Testis (tissue), 3 donors: Measurements from ENCODE around the gene ANKRD53. TPM values are rescaled to one million over a fixed set of nuclear protein-coding genes. Genes with fewer than 3 reads are reported as not detected.

Source experiments
- DNase-seq: peaks from one replicate; pipeline ENCODE4 v3.0.0-alpha.2; 2019
- H3K27ac ChIP-seq, 2 donors: fragments of 200-600 bp; sonication (generic); one replicate each; pipeline ENCODE4 v1.5.1; 2019
- H3K27me3 ChIP-seq: fragments of 200-600 bp; sonication (generic); one replicate; pipeline ENCODE4 v1.5.1; 2019
- H3K36me3 ChIP-seq: fragments of 200-600 bp; sonication (generic); one replicate; pipeline ENCODE4 v1.5.1; 2017; ENCODE audit warnings: low read depth; ENCODE audit errors: missing control alignments
- H3K4me1 ChIP-seq: fragments of 200-600 bp; sonication (generic); one replicate; pipeline ENCODE4 v1.5.1; 2019
- H3K4me3 ChIP-seq, 2 donors: fragments of 200-600 bp; sonication (generic); one replicate each; pipeline ENCODE4 v1.5.1; 2017 to 2019
- H3K9me3 ChIP-seq: fragments of 200-600 bp; sonication (generic); one replicate; pipeline ENCODE4 v1.5.1; 2017
- POLR2A ChIP-seq: fragments of 450-650 bp; IDR thresholded peaks from one replicate; pipeline ENCODE4 v1.6.1; 2017; ENCODE audit warnings: antibody characterized with exemption, mild to moderate bottlenecking, moderate library complexity
- WGBS, 2 donors: methylation state at CpG; one replicate each; pipeline ENCODE4 v1.1.5; 2018; 5-methylcytosine and 5-hydroxymethylcytosine counted together
- intact Hi-C: fragments of 100-400 bp; cut with DNase I; formaldehyde crosslinking; loops from one replicate; pipeline ENCODE4 v1.15.1; 2023; ENCODE audit warnings: low total_unique reads
- polyA plus RNA-seq: library from polyadenylated mRNA; stranded (reverse); fragments of 350-450 nt; fragmentation: Illumina TruSeq; extraction: RNeasy Lipid Tissue Mini Kit (QIAGEN cat#74804); gene quantifications from one replicate; pipeline ENCODE4 v1.2.3, GENCODE V29; 2014; ENCODE audit warnings: low read depth, low replicate concordance; ENCODE audit not compliant: insufficient read depth
- total RNA-seq, 2 donors: library from RNA; depleted of rRNA; stranded (reverse); fragments of >200 nt; gene quantifications; one replicate each; pipeline ENCODE4 v1.2.3, GENCODE V29; 2016
- TF ChIP-seq, protein P1 (sequence below), 3 experiments: fragments of 450-650 bp in 2 of 3; fragments of 200-600 bp in 1 of 3; sonication (generic) in 1 of 3; IDR thresholded peaks; one replicate each; pipeline ENCODE4 v1.5.1; 2016 to 2019; ENCODE audit warnings: antibody characterized with exemption in 3 of 3, mild to moderate bottlenecking in 2 of 3, moderate library complexity in 1 of 3

Gene ANKRD53
- total and polyA plus RNA-seq, 3 donors from 2014 or later = 10.6 to 52.2 (median 36.3) TPM

DNA sequence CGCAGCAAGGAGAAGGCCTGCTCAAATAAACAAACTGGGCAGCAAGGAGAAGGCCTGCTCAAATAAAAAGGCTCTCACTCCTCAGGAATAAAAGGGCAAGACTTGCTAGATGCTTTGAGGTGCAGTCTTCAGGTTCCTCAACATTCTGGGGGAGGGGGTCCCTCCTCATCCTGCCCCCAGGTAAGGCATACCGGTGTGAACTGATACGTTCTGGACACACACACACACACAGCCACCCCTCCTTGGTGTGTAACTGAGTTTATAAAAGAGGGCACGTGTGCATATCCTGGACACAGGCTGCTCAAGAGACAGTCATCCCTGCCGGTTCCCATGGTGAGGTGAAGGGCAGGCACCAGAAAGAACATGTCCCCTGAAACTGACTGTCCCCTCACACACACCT, 11.8 kb downstream of the ANKRD53 start:
- Histone ChIP-seq H3K9me3 (no peaks in the 10 kb centered on the region), H3K4me3 (no peak overlapping the region), H3K27me3 (no peaks in the 10 kb centered on the region), H3K27ac (no peak overlapping the region), H3K4me1 (peaks cover 13% of the 10 kb centered on the region), H3K36me3 (peaks cover 4% of the 10 kb centered on the region)
- intact Hi-C loops = no loop called here
- TF ChIP-seq, protein P1, sequence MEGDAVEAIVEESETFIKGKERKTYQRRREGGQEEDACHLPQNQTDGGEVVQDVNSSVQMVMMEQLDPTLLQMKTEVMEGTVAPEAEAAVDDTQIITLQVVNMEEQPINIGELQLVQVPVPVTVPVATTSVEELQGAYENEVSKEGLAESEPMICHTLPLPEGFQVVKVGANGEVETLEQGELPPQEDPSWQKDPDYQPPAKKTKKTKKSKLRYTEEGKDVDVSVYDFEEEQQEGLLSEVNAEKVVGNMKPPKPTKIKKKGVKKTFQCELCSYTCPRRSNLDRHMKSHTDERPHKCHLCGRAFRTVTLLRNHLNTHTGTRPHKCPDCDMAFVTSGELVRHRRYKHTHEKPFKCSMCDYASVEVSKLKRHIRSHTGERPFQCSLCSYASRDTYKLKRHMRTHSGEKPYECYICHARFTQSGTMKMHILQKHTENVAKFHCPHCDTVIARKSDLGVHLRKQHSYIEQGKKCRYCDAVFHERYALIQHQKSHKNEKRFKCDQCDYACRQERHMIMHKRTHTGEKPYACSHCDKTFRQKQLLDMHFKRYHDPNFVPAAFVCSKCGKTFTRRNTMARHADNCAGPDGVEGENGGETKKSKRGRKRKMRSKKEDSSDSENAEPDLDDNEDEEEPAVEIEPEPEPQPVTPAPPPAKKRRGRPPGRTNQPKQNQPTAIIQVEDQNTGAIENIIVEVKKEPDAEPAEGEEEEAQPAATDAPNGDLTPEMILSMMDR (IDR thresholded peaks at IDR 0.05) = no peak
- no peak for TF ChIP-seq POLR2A
- DNase-seq = no peak
- WGBS, 2 donors = 85 to 92% methylated on average over 5 of the region's 5 CpGs

DNA sequence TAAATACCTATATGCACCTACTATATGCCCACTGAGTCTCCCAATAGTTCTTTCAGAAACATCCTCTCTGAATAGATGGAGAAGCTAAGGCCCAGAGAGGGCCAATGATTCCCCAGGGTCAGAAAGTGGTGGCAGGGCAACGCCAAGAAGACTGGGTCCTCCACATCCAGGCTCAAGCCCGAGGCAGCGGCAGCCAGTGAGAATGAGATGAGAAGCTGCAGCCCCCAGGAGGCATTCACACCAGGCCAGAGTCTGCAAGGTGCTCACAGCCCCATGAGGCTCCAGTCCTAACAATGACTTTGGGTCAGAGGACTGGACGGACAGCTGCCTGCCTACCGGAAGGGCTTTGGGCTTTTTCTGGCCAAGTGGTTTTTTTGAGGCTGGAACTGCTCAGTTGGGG, 12.7 kb downstream of the ANKRD53 start:
- Histone ChIP-seq H3K4me3 (no peak overlapping the region), H3K27ac (no peak overlapping the region), H3K36me3 (peaks cover 4% of the 10 kb centered on the region), H3K4me1 (peaks cover 15% of the 10 kb centered on the region), H3K27me3 (no peaks in the 10 kb centered on the region), H3K9me3 (no peaks in the 10 kb centered on the region)
- DNase-seq = no peak
- TF ChIP-seq POLR2A = no peak
- TF ChIP-seq, protein P1 (IDR thresholded peaks at IDR 0.05) = no peak
- 95 to 100% methylated on average over 5 of the region's 5 CpGs for WGBS, 2 donors
- intact Hi-C loops = no loop called here

DNA sequence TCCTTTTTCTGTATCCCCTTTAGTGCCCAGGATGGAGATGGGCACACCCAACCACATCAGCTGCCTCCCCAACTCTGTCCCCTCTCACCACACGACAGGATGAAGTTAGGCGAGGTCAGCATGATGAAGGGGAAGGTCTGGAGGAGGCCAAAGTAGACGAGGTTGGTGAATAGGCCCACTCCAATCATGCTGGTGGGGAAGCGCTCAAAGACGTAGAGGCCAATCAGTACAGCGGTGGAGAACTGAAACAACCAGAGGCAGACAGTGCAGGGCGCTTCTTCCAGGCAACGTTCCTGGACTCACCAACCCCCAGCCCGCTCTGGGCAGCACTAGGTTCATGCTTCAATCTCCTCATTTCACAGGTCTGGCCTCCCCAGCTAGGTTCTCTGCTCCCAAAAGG, 13.3 kb downstream of the ANKRD53 start:
- Histone ChIP-seq H3K4me1 (peaks cover 15% of the 10 kb centered on the region), H3K27ac (no peak overlapping the region), H3K9me3 (no peaks in the 10 kb centered on the region), H3K27me3 (no peaks in the 10 kb centered on the region), H3K4me3 (no peak overlapping the region), H3K36me3 (peaks cover 4% of the 10 kb centered on the region)
- WGBS, 2 donors = 89 to 92% methylated on average over 9 of the region's 9 CpGs
- no peak for TF ChIP-seq POLR2A
- TF ChIP-seq, protein P1 (IDR thresholded peaks at IDR 0.05) = no peak
- no peak for DNase-seq
- intact Hi-C loops = no loop called here

DNA sequence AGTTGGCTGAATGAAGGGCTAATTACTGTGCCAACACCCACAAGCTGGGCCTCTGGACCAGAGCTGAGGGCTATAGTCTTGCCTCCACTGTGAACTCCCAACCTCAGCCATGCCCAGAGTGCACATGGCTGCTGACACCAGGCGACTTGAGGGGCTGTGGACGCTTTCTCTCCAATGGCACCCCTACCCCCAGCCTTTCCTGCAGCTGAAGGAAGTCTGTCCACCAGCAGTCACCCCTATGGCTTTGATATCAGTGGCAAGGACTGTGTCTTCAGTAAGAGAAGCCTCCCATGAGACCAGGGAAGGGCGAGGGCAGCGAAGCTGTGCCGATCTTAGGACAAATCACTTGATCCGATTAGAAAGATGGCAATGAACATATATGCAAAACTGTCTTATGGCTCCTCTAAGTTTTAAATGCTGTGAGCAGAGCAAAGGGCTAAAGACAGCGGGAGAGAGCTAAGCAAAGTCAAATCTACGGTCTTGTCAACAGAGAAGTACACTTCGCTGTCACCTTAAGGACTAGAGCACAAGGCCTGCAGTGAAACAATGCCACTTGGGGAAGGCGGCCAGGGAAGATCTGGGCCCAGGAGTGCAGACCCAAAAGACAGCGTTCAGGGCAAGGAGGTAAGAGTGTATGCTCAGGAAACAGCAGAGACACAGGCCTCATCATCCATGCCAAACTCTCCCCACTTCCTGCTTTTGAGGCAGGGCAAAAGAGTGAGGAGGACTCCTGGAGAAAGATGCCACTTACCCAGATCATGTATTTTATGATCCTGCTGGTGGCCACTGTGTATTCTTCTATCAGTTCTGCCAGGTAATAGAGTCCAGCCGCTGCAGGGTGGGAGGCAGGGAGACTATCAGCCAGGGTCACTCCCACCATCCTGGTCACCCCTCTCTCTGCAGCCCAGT, 14.8 kb downstream of the ANKRD53 start:
- Histone ChIP-seq H3K36me3 (peaks cover 3% of the 10 kb centered on the region), H3K4me1 (peaks cover 15% of the 10 kb centered on the region), H3K27me3 (no peaks in the 10 kb centered on the region), H3K9me3 (no peaks in the 10 kb centered on the region), H3K4me3 (peak overlapping the region; percentile 94 to 98), H3K27ac (no peak overlapping the region)
- intact Hi-C loops = no loop called here
- TF ChIP-seq, protein P1 (IDR thresholded peaks at IDR 0.05) = no peak
- no peak for TF ChIP-seq POLR2A
- DNase-seq = no peak
- 74 to 81% methylated on average over 11 to 12 of the region's 12 CpGs for WGBS, 2 donors
